B cell (primary cell): Measurements from ENCODE around the gene USP9X.

ENCODE experiments used
- CTCF ChIP-seq: fragments of 200-600 bp; IDR thresholded peaks from one replicate; pipeline ENCODE4 v1.8.0; 2022; ENCODE audit warnings: antibody characterized with exemption, mild to moderate bottlenecking
- EZH2 ChIP-seq: IDR thresholded peaks from 2 replicates; pipeline ENCODE4 v1.6.1; 2012; ENCODE audit warnings: borderline replicate concordance, low read depth, mild to moderate bottlenecking, moderate library complexity, low read length; ENCODE audit not compliant: insufficient read depth, poor library complexity, severe bottlenecking

GRCh38 chrX:41047878-41048534 is 37.2 kb upstream of the USP9X start:
- TF ChIP-seq CTCF (no peak), EZH2 (no peak)
